ENCODE results near the gene EPC2. TPM values are rescaled to one million over a fixed set of nuclear protein-coding genes. Genes with fewer than 3 reads are reported as not detected.
"Not testable (repeated sequence)": the region's sequence is repeated elsewhere in the genome, so short reads cannot be mapped to it uniquely, and the experiment has no call there.

EPC2 gene
- total RNA-seq, 1 experiment from 2014 or later, result 14.6 TPM

DNA sequence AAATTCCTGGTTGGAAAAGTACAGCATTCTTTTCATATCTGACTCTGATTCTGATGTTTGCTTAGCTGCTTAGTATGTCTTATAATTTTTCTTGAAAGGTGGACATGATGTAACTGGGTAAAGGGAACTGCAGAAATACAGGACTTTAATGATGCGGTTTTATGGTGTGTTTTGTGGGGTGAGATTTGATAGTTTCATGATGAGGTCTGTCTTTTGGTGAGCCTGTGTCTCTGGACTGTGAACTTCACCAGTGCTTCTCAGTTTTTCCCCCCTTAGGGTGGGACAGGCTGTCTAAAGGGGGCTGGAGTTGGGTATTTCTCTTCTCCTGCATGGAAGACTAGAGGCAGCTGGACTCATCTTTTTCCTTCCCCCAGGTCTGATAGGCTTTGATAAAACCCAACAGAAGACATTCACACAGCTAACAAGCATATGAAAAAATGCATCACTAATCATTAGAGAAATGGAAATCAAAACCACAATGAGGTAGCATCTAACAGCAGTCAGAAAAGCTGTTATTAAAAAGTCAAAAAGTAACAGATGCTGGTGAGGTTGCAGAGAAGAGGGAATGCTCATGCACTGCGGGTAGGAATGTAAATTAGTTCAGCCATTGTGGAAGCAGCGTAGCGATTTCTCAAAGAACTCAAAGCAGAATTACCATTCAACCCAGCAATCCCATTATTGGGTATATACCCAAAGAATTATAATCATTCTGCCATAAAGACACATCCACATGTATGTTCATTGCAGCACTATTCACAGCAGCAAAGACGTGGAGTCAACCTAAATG, 77.6 kb downstream of the EPC2 start:
- no peak for DNase-seq (ENCODE audit: low read depth)

DNA sequence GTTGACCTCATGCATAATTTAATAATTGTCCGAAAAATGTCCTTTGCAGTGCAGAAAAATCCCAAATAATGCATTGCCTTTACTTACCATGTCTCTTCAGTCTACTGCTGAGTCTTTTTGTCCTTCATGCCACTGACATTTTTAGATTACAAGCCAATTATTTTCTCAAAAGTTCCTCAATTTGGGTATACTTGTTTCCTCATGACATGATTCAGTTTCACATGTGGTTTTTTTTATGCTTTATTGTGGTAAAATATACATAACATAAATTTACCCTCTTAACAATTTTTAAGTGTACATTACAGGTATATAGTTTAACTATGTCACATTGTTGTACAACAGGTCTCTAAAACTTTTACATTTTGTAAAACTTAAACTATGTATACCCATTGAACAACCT, 81.0 kb downstream of the EPC2 start:
- DNase-seq (ENCODE audit: low read depth), result no peak

DNA sequence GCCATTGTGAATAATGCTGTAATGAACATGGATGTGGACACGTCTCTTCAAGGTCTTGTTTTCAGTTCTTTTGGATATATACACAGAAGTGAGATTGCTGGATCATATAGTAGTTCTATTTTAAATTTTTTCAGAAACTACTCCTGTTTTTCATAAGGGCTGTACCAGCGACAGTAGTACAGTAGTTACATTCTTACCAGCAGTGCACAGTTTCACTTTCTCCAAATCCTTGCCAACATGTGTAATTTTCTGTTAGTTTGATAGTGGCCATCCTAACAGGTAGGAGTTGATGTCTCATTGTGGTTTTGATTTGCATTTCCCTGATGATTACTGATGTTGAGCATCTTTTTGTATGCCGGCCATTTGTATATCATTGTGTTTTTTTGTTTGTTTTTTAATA, 81.7 kb downstream of the EPC2 start:
- DNase-seq (ENCODE audit: low read depth), result no peak

DNA sequence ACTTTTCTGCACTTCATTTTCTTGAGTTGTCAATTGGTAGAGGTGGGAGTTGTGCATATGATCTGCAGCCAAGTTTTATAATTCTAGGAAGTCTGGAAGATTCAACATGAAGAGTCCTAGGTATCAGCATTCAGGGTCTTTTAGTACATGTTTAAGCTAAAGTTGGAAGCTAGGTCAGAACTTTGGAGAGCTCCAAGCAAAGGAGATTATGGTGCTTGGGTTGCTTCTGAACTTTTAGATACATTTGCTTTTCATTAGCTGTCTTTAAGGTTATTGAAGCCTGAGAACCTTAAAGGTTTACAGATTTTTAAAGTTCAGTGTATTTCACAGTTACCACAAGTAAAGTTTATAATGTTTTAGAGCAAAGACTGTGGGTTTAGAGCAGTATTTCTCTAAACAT, 85.5 kb downstream of the EPC2 start:
- no peak for DNase-seq (ENCODE audit: low read depth)

DNA sequence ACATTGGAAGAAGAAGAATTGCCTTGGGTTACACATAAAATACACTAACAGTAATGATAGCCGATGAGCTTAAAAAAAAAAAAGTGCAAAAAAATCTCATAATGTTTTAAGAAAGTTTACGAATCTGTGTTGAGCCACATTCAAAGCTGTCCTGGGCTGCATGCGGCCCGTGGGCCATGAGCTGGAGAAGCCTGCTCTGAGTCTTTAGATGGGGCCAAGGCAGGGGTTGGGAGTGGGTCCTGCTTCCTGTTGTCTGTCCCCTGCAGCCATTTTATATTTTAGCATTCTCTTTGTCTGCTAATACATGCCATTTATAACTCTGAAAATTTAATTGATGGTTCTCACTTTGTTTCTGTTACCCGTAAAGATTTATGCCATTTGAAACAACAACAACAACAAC, 93.2 kb downstream of the EPC2 start:
- DNase-seq (ENCODE audit: low read depth), result no peak

DNA sequence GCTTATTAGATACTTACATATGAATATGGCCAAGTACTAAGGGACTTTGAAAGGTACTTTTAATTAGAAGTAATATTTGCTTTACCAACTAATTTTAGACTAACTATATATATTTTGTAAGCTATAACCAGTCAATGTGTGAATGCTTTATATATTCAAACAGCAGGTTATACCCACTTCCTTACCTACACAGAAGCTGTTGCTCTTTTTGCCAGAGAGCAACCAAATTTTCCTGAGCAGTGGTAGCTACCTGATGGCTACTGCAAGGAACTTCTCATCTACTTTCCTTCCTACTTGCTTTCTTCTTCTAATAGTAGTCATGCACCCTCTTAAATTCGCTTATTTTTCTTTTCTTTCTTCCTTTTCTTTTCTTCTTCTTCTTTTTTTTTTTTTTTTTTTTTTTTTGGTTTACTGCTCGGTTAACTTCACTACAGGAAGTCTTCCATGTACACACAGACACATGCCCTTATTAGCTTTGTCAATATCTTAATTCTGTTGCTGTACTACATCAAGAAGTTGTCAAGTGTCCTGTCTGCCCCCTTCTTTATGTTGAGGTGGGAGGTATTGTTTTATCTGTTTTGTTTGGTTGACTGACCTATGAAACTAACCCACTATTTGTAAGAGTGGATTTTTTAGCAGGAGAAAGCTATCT, 95.0 kb downstream of the EPC2 start:
- DNase-seq (ENCODE audit: low read depth), result no peak

DNA sequence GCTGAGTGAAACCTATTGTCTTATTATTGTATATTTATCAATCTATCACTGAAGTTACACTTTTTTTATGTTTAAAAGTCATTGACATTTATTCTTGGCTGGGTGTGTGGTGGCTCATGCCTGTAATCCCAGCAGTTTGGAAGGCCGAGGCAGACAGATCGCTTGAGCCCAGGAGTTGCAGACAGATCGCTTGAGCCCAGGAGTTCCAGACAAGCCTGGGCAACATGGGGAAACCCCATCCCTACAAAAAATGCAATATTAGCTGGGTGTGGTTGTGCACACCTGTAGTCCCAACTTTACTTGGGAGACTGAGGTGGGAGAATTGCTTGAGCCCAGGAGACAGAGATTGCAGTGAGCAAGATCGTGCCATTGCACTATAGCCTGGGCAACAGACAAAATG, 97.8 kb downstream of the EPC2 start:
- DNase-seq (ENCODE audit: low read depth), result no peak

DNA sequence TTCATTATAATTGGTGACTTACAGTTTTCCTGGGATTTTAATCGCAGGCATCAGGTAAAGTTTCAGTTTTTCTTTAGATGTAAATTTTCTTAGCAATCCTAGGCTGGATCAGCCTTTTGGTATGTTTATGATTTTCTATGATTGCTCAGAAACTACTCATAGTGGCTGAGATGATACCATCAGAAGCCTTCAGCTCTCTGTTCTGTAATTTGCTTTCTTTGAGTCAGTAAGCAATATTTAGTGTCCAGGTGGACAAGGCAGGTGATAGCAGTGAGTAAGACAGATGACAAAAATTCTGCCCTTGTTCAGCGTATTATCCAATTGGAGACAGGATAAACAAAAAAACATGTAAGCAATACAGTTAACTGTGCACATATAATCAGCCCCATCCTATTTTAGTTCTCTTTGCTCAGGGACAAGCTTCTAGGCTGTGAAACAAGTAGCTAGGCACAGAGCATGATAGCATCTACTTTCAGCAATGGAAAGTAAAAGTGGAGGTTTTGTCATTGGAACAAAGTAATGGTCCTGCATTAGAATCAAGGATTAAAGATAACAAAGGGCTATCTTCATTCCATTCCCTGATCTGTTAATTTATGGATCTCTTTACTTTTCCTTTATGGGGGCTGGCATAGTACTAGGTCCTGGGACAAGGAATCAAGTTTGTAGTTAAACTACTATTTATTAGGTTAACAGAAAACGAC, 100.8 kb downstream of the EPC2 start:
- DNase-seq (ENCODE audit: low read depth), result no peak

DNA sequence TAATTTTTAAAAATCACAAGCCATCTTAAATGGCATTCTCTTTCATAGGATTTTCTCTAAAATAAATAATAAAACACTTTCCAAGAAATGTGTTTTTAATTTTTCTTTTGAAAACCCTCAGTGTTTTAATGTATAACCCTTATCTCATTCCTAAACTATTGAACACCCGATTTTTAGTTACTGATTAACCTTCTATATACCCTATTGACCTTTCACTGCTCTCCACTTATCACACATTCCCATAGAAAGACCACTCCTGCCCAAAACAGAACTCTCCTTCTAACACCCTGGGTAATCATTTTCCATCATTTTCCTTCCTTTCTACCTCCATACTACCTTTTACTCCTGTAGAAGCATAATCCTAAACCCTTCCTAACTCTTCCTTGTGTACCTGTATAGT, 102.4 kb downstream of the EPC2 start:
- DNase-seq (ENCODE audit: low read depth), result no peak

DNA sequence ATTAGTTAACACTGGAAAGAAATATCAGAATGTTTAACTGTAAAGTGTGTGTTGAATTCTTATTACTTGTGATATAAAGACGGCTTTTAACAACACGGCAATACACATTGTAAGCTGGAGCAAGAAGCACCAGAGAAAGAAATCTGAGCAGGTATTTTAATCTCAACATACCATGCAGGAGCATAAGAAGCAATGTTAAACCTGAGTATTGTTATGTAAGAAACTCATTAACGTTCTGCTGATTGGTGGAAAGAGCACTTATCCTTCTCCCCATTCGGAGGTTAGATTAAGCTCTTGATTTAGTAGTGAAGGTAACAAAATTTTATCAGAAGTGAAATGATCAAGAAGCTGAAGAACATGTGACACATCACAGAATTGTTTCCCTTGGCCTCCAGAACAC, 107.4 kb downstream of the EPC2 start:
- DNase-seq (ENCODE audit: low read depth), result no peak

DNA sequence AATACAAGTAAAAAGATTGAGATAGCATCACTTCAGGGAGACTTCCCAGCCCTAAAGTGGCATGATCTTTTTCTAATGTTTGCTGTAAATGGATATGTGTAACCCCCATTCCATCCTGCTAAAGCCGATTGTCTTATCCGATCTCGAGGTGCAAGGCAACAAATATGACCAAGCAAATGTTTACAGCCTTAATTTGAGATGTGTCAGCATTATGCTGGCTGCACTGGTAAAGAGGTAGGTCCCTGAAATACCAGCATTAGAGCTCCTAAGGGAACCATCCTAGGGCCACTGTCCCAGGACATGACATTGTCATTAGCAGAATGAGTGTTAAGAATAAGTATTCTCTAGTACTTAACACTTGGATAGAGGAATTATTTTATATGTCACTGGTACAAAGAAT, 108.4 kb downstream of the EPC2 start:
- no peak for DNase-seq (ENCODE audit: low read depth)

DNA sequence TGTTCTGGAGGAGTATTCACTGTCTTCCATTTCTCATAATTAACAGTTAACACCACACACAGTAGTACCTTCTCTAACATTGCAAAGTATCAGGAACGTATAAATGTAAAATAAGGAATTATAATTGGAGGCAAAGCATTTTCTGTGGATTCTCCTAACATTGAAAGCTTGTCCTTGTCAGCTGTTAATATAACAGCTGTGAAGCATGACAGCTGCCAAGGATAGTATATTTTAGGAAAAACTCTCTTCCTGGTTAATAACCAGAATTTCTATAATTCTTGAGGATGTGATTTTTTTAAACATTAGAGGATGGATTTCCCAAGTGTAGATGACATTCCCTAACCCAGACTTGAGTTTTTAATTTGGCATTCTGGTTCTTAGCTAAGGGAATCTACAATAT, 110.3 kb downstream of the EPC2 start:
- no peak for DNase-seq (ENCODE audit: low read depth)

DNA sequence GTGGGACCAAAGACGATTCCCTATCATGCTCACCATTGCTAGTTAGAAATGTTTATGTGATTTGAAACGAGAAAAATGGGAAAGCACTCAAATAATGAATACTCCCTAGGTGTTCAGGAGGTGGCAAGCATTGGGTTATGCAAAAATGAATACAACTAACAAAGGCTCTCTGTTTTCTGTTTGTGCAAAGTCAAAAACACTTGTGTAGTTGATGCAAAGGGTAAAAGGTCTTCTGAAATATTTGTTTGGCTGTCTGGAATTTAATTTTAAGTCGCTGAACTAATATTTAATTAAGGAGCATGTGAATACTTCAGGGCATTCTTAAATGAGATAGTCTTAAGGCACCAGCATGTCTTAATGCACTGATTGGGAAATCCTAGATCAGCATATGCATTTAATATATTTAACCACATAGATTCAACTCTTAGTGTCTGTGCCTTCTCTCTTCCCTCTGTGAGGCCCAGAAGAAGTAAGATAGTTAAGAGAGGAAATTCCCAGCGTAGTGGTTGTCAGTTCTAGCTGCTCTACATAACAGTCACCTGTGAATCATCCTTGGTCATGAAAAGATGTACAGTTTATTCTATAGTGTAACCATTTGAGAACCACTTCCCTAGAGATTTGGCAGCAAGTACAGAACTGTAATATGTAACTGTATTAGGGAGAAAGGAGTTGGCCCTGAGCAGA, 111.9 kb downstream of the EPC2 start:
- DNase-seq (ENCODE audit: low read depth), result no peak

DNA sequence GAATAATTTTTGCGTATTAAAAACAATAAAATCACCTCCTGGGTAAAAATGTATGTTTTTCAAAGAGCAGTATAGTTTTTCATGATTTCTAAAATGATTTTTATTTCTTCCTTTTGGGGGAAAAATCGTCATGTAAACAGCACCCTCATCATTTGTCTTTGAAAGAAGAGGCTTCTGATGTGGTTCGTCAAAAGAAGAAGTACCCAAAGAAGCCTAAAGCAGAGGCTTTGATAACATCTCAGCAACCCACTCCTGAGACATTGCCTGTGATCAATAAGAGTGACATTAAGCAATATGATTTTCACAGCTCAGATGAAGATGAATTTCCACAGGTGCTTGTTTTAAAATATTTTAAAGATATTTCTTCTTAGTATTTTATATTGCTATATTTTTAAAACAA, 120.3 kb downstream of the EPC2 start:
- no peak for DNase-seq (ENCODE audit: low read depth)

DNA sequence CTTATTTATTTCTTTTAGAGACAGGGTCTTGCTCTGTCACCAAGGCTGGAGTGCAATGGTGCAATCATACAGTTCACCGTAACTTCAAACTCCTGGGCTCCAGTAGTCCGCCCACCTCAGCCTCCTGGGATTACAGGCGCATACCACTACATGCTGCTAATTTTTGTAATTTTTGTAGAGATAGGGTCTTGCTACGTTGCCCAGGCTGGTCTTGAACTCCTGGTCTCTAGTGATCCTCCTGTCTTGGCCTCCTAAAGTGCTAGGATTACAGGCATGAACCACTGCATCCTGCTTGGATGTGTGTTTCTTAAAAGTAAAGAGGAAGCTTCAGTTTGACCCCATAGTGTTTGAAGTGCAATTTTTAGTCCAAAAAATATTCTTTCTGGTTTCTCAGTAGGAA, 125.5 kb downstream of the EPC2 start:
- DNase-seq (ENCODE audit: low read depth), result no peak

DNA sequence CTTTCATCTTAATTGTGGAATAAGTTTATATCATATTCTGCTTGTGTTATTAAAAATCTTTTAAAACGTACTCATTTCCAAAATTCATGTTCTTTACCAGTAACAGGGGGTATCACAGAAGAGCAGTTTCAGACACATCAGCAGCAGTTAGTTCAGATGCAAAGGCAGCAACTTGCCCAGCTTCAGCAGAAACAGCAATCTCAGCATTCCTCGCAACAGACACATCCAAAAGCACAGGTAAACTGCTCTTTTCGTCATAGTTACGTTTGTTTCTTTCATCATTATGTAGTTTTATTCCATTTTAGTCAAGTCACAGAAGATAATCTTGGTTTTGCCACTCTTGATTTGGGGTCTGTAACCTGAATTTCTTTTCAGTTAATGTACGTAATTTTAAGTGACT, 137.0 kb downstream of the EPC2 start:
- no peak for DNase-seq (ENCODE audit: low read depth)

DNA sequence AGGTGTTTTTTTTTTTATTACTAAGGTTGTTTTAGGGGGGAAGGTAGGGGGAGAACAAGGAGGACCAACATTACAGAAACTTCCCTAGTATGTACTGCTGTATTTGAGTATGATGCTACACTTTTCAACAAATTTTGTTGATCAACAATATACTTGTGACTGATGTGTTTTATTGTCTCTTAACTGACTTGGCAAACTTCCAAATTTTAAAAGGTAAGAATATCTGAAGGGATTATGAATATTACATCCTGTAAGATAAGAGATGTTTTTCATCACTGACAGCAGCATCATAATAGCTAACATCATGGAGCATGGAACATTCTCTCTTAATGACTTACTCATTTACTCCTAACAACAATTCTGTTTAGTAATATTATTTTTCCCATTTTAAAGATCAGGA, 144.5 kb downstream of the EPC2 start:
- no peak for DNase-seq (ENCODE audit: low read depth)

DNA sequence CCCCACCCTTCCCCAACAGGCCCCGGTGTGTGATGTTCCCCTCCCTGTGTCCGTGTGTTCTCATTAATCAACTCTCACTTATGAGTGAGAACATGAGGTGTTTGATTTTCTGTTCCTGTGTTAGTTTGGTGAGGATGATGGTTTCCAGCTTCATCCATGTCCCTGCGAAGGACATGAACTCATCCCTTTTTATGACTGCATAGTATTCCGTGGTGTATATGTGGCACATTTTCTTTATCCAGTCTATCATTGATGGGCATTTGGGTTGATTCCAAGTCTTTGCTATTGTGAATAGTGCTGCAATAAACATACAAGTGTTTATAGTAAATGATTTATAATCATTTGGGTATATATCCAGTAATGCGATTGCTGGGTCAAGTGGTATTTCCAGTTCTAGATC, 145.6 kb downstream of the EPC2 start:
- not testable (repeated sequence) for DNase-seq (ENCODE audit: low read depth)

DNA sequence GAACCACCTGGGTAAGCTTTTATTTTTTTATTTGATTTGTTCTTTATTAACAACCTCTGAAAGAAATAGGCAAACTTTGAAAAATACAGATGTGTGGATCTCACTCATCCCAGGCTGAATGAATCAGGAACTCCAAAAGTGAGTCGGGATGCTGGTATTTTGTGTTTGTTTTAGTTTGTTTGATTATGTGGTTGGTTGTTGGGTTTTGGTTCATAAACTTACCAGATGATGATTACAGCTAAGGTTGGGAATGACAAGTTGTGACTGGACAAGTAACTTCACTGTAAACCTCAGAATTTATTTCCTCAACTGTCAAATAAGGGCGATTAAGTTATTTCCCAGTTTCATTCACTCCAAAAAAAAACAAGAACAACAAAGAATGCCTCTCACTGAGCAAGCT, 150.0 kb downstream of the EPC2 start:
- peak; percentile 57 for DNase-seq (ENCODE audit: low read depth)

DNA sequence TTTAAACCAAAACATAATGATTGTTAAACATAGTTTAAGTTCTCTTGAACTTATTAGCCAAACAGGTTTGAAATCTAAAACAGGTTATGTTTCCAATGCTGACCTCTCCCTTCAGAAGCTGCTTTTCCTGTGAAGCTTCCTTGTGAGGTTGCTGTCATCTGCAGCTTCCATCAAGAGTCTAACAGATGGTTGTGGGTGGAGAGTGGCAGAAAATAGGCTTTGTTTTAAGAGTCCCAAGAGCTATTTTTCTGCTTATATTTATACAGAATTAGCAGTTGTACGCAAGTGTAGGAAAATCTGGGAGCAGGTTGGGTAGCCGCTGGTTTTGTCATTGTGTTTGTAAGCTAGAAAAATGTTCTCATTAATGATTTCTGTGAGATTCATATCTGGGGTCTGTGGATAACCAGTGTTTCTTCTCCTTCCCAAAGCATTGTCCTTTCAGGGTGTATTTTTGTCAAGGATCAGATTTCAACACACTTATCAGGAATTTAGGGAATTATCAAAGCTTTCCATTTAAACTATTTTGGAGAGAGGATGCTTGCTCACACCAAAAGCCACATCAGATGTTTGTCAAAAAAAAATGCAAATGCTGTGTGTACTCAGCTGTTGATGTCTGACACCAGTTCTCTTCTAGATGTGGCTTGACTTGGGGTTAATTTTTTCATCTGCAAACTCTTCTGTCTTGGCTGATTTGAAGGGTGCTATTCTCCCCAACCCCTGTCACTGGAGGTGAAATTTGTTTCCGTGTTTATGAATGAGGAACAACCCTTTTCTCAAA, 152.4 kb downstream of the EPC2 start:
- DNase-seq (ENCODE audit: low read depth), result no peak

DNA sequence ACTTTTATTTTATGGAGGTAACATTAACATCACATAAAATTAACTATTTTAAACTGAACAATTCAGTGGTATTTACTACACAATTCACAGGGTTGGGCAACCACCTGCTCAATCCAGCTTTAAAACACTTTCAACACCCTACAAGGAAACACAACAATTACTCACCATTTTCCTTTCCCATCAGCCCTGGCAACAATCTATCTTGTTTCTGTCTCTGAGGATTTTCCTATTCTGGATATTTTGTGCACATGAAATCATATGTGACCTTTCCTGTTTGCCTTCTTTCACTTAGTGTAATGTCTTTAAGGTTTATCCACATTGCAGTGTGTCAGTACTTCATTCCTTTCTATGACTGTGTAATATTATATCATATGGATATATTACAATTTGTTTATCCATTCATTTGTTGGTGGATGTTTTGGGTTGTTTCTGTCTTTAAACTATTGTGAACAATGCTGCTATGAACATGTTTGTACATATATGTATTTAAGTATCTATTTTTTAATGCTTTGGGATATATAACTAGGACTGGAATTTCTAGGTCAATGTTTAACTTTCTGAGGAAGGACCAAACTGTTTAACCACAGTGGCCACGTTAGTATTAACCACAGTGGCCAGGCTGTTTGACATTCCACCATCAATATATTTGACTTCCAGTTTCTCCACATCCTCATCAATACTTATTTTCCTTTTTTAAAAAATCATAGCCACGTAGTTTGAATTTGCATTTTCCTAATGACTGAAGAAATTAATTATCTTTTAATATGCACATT, 158.1 kb downstream of the EPC2 start:
- DNase-seq (ENCODE audit: low read depth), result no peak

Data from M059J (cell line).